Middle frontal gyrus (tissue), 1 donor: ENCODE measurements around the gene COX5A.
A peak's percentile ranks its signal among the peaks of the same experiment; 100 is the strongest.
"Not testable (repeated sequence)": the region's sequence is repeated elsewhere in the genome, so short reads cannot be mapped to it uniquely, and the experiment has no call there.

ENCODE experiments used
- DNase-seq: peaks from one replicate; pipeline ENCODE4 v3.0.0-alpha.2; 2015; ENCODE audit warnings: low spot score; ENCODE audit errors: extremely low spot score

Gene COX5A

DNA sequence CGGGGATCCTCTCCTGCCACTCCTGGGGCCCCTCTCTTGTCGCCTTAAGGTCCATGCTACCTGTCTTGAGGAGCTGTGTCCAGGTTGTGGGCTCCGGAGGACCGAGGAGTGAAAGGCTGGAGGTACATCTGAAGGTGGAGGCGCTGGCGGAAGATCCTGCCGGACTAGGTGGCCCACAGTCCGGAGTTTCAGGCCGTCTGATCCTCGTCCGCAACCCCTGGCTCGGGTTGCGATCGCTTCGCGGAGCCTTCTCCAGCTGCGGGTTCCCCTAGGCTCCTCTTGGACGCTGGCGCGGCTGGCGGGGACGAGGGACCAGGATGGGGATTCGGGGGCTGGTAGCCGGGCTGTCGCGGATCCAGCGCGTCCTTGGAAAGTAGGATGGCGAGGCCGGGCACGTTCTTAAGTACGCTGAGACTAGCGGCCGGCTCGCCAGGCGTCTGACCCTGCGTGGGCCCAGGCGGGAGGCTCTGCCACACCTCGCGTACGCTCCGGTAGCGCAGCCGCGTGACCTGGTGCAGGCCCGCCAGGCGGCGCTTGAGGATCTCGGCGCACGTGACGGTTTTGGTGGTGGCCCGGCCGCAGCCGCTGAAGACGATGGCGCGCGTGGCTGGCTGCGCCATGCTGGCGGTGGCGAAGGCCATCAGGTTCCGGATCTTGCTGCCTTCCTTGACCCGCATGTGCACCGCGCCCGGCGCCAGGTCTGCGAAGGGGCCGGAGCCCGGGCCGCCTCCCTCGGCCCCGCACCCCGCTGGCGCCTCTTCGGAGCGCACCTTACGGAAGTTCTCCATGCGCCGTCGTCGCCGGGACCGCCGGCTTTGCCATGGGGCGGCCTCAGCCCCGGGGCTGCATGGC is 18.1 kb upstream of the COX5A start:
- peak; percentile 25 for DNase-seq

- no peak for DNase-seq
These were observed 17.1 kb upstream of the COX5A start for GRCh38 chr15:74955017-74955416.

DNA sequence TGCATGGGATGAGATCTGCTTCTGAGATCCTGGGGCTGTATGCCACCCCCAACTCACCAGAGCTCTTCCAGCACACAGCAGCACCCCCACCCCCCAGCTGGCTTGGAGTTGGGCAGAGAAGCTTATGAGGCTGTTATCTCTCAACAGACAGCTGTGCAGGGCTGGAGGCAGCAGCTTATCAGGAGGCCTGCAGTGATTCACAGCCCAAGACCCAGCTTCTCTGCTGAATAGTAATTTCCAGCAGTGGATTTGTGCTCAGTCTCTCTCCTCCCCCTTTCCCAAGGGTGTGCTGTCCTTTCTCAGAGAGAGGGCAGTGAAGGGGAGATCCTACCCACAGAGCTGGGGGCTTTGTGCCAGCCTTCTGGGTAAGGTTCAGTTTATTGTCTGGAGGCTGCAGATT is 16.6 kb upstream of the COX5A start:
- no peak for DNase-seq

GRCh38 chr15:74951006-74951405 is 13.1 kb upstream of the COX5A start:
- no peak for DNase-seq

DNA sequence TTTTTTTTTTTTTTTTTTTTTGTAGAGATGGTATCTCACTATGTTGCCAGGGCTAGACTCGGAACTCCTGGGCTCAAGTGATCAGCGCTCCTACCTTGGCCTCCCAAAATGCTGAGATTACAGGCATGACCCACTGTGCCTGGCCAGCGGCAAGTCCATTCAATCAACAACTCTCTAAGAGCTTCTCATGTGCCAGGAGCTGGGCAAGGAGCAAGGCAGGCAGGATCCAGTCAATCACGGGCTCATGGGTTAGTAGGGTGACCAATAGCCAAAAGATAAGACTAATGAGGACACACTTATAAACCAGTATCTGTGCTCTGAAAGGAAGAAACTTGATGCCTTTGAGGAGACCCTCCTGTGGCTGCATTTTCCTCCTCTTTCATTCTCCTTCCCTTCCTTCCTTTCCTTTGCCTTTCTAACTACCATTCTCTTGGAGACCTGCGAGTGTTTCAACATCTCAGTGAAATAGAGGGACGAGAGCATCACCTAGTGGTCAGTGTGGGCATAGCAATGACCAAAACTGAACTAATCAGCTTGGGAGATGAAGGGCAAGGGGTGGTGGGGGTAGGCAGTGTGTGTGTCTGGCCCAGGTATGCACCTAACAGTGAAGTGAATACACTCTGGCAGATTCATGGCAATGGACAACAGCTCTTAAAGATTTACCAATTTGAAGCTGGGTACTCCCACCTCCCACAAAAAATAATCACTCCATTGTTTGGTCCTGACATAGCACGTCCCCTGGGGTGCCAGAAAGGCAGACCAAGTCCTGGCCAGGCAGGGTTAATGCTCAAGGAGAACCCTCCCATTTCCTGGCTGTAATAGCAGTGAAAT is 12.4 kb upstream of the COX5A start:
- peak; percentile 58 for DNase-seq

DNA sequence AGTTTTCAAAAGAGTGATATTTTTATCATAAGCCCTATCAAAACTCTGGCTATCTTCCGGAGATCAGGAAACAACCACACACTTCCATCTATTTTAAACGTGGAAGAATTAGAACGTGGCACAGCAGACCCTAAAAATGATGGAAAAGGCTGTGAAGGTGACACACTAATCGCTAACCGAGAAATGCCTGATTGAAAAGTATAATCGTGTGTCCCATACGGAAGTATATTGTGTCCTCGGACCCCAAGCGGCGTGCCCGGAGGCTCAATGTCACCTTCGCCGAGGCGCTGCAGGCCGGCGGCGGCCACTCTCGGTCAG is 642 bp downstream of the COX5A start:
- DNase-seq = no peak

DNA sequence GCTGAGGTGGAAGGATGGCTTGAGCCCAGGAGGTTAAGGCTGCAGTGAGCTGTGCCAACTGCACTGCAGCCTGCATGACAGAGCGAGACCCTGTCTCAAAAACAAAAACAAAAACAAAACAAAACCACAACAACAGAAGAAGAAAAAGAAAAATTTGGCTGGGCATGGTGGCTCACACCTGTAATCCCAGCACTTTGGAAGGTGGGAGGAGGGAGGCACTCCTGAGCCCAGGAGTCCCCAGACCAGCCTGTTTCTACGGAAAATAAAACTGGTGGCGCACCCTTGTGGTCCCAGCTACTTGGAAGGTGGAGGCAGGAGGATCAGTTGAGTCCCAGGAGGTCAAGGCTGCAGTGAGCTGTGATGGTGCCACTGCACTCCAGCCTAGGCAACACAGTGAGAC is 2.7 kb downstream of the COX5A start:
- not testable (repeated sequence) for DNase-seq

GRCh38 chr15:74933573-74933972 is 4.3 kb downstream of the COX5A start:
- DNase-seq = no peak

- no peak for DNase-seq
These were observed 9.1 kb downstream of the COX5A start for GRCh38 chr15:74928771-74929198.

DNA sequence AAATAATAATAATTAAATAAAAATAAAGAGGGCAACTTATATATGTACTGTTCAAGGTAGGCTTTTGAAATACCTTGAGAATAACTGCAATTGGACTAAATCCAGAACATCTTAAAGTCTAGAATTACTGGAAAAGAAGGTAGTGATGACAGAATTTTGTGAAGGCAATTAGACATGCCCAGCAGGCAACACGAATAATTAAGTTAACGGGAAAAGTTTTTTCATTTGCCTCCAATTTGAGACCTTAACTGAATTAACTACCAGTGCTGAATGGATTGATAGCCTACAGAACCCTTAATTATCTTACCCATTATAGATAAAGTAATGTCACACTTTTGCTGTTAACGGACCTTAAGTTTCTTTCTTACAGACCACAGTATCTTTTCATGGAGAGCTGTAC is 13.3 kb downstream of the COX5A start:
- DNase-seq = no peak

DNA sequence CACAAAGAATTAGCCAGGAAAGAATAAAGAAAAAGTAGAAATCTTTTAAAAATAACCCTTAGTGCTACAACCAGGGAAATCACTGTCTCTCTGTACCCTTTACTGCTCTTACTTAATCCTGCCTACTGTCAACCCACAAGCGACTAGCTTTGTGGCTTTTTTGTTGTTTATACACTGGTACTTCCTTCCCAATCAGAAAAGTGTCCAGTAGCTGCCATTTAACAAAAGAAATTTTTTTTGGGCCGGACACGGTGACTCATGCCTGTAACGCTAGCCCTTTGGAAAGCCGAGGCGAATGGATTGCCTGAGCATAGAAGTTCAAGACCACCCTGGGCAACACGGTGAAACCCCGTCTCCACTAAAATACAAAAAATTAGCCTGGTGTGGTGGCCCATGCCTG is 17.4 kb downstream of the COX5A start:
- DNase-seq = no peak

DNA sequence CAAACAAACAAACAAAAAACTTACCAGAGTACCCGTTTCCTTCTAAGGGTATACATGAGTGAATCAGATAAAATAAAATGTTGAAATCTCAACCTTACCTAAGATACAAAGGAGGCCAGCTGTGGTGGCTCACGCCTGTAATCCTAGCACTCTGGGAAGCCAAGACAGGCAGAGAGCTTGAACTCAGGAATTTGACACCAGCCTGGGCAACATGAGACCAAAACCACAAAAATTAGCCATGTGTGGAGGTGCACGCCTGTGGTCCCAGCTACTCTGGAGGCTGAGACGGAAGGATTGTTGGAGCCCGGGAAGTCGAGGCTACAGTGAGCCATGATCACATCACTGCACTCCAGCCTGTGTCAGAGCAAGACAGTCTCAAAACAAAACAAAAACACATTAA is 20.2 kb downstream of the COX5A start:
- no peak for DNase-seq

- DNase-seq = not testable (repeated sequence)
These were observed 24.1 kb downstream of the COX5A start for GRCh38 chr15:74913799-74914198.

- DNase-seq = no peak
These were observed 24.8 kb downstream of the COX5A start for GRCh38 chr15:74913041-74913440.

- no peak for DNase-seq
These were observed 29.2 kb downstream of the COX5A start for GRCh38 chr15:74908635-74909034.

DNA sequence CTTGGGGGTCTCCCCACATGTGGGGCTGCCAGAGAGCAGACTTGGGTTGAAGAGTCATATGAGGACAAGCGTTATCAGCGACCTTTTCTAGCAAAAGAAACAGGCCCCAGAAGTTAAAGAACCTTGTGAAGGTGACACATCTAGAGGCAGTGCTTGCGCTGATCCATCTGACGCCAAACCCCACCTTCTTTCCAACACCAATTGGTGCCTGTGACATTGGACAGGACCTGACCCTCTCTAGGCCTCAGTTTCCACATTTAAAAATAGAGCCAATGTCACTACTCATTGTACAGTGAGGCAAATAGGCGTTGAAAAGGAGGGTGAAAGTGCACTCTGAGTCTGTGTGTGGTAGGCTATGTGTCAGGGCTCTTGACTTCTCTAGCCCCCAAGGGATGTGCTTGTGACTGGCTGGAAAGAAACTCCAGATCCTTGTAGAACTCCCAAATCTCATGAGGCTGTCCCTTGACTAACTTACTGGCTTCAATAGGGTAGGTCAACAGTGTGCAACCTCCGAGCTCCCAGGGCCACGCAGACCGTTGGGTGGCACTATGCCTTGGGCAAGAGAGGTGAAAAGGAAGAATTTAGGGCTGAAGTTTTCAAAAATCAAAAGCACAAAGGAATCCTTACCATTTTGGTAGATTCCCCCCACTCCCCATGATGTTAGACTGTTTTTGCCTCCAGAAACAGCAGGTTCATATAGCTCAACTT is 30.6 kb downstream of the COX5A start:
- DNase-seq = no peak

DNA sequence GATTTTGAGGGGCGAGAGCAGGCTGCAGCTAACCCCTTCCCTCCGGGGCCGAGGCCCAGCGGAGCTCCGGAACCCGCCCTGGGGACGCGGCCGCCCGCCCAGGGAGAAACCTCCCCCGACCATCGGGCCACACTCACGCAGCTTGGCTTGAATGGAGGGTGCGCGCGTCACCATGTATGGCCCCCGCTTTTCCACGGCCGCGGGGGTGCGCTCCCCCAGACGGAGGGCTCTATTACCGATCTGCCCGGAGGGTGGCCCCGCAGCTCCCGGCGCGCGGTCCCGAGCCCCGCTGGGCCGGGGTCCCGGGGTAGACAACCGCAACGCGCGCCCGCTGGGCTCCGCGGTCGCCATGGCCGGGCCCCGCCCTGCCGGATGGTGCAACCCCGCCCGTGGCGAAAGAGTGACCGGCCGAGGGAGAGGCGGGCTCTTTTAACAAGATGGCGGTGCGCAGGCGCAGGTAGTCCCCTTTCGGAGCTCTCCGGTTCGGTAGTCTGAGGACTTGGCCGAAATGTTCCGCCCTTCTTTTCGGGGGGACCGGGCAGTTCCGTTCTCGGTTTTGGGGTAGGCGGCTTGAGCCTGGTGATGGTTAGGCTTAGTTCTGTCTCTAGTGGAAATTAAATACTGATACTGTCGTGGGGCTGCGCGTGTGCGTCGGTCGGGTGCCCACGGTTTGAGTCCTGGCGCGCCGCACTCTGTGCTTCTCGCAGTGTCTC is 31.3 kb downstream of the COX5A start, which contains the start of gene FAM219B:
Gene FAM219B, minus strand, starts transcription at position 402 of the 713 bp plus-strand sequence. Its CDS starts 51 bp downstream, at position 351.
- DNase-seq = peak; percentile 83

DNA sequence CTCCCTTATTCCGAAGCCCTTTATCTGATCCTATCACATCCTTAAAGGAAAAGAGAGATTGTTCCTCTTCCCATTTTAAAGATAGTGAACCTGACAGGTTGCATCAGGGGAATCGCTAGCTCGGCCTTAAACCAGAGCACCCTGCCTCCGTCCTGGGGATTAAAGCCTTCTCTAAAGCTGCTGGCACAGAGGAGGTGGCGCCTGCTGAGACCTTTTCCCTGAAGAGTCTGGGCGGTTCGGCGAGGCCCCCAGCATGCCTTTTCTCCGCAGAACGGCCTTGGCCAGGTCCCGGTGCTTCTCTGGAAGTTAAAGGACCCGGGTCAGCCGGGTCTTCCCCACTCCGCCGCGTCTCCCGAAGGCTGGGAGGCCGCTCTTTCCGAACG is 31.8 kb downstream of the COX5A start:
- DNase-seq = no peak

DNA sequence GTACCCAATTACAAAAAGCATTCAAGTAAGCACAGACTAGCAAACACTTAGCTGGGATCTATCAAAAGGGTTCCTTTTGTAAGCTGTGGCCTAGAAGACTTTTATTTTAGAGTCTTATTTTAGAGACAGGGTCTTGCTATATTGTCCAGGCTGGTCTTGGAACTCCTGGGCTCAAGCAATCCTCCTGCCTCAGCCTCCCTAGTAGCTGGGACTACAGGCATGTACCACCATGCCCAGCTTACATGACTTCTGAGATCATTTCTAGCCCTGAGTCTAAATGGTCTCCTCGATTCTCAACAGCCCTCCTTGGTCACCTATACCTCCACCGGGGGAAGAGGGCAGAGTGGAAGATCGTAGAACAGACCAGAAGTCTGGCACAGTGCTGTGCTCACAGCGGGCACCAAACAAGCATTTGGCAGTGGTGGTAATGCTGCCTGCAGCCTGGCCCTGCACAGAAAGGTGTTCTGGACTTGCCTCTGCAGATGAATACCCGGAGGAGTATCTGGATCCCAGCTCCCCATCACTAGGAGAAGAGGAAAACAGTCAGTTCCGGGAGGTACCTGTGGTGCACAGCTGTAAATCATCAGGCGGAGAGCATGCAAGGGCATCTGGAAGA is 33.6 kb downstream of the COX5A start:
- DNase-seq = no peak

GRCh38 chr15:74903676-74904075 is 34.2 kb downstream of the COX5A start:
- DNase-seq = no peak
